Fibroblast of lung (primary cell): ENCODE data around the gene LDAH. TPM values are rescaled to one million over a fixed set of nuclear protein-coding genes. Genes with fewer than 3 reads are reported as not detected.

ENCODE experiments used
- DNase-seq, 2 donors: peaks; one replicate each; pipeline versions ENCODE4 v3.0.0 to v3.0.0-alpha.2; 2010; ENCODE audit warnings: low read depth in 2 of 2
- H2AFZ ChIP-seq: 2 replicates; pipeline ENCODE4 v1.5.1; 2012; ENCODE audit warnings: low read length, control low read depth, inconsistent platforms
- H3K27ac ChIP-seq: 2 replicates; pipeline ENCODE4 v1.5.1; 2011; ENCODE audit warnings: low read length, control low read depth; ENCODE audit not compliant: insufficient read depth
- H3K27me3 ChIP-seq: 2 replicates; pipeline ENCODE4 v1.5.1; 2011; ENCODE audit warnings: mild to moderate bottlenecking, low read length; ENCODE audit not compliant: control insufficient read depth, insufficient read depth
- H3K36me3 ChIP-seq: 2 replicates; pipeline ENCODE4 v1.5.1; 2011; ENCODE audit warnings: low read length; ENCODE audit not compliant: control insufficient read depth, insufficient read depth
- H3K4me1 ChIP-seq: 2 replicates; pipeline ENCODE4 v1.5.1; 2011; ENCODE audit warnings: low read length; ENCODE audit not compliant: control insufficient read depth, insufficient read depth; ENCODE audit errors: extremely low read depth
- H3K4me2 ChIP-seq: 2 replicates; pipeline ENCODE4 v1.5.1; 2011; ENCODE audit warnings: low read length, control low read depth; ENCODE audit not compliant: insufficient read depth; ENCODE audit errors: extremely low read depth
- H3K4me3 ChIP-seq, 4 experiments: fragments of 200-600 bp in 1 of 4; sonication (generic) in 1 of 4; replicated peaks in 1 of 4; 2 replicates each; pipeline ENCODE4 v1.5.1; 2011 to 2016; ENCODE audit warnings: low read length in 4 of 4, low read depth in 3 of 4, mild to moderate bottlenecking in 3 of 4, control low read depth in 2 of 4, inconsistent platforms in 1 of 4, mixed read lengths in 1 of 4; ENCODE audit not compliant: insufficient read depth in 1 of 4; ENCODE audit errors: control extremely low read depth in 1 of 4
- H3K79me2 ChIP-seq: 2 replicates; pipeline ENCODE4 v1.5.1; 2012; ENCODE audit warnings: mild to moderate bottlenecking, low read length, inconsistent platforms; ENCODE audit not compliant: control insufficient read depth, insufficient read depth
- H3K9ac ChIP-seq: 2 replicates; pipeline ENCODE4 v1.5.1; 2011; ENCODE audit warnings: mild to moderate bottlenecking, low read length, control low read depth; ENCODE audit not compliant: insufficient read depth
- H3K9me3 ChIP-seq: 2 replicates; pipeline ENCODE4 v1.5.1; 2012; ENCODE audit warnings: low read depth, low read length; ENCODE audit not compliant: control insufficient read depth, insufficient read depth
- H4K20me1 ChIP-seq: 2 replicates; pipeline ENCODE4 v1.5.1; 2011; ENCODE audit warnings: low read length; ENCODE audit not compliant: control insufficient read depth, insufficient read depth; ENCODE audit errors: extremely low read depth
- EZH2 ChIP-seq: IDR thresholded peaks from 2 replicates; pipeline ENCODE4 v1.5.1; 2012; ENCODE audit warnings: low read length, control low read depth, mild to moderate bottlenecking; ENCODE audit errors: missing control alignments
- polyA plus RNA-seq, 2 donors: library from polyadenylated mRNA; depleted of rRNA in 1 of 2; stranded (reverse) in 1 of 2; unstranded in 1 of 2; fragments of >200 nt; gene quantifications; 2 replicates each; pipeline ENCODE4 v1.2.1, GENCODE V29; 2011 to 2012; ENCODE audit warnings: missing spikeins in 1 of 2
- total RNA-seq: library from RNA; depleted of rRNA; stranded (reverse); fragments of >200 nt; gene quantifications from 2 replicates; pipeline ENCODE4 v1.2.1, GENCODE V29; 2014
- TF ChIP-seq, protein P1 (sequence below), 2 donors: IDR thresholded peaks in 1 of 2; conservative IDR thresholded peaks in 1 of 2; 1 replicate in 1 of 2; 2 replicates in 1 of 2; pipeline ENCODE4 v1.5.1; 2011 to 2012; ENCODE audit warnings: low read length in 2 of 2, control low read depth in 1 of 2, inconsistent platforms in 1 of 2, low read depth in 1 of 2, mild to moderate bottlenecking in 1 of 2

The LDAH gene
- total and polyA plus RNA-seq, 2 donors (not counting 1 experiment from before 2014, with no cell fraction given), result 20.5 to 22.8 TPM

- no peaks in the 10 kb centered on the region for H3K4me1 ChIP-seq
- no peak for DNase-seq
- no peaks in the 10 kb centered on the region for H4K20me1 ChIP-seq
- H3K9ac ChIP-seq, result no peak overlapping the region
- H3K27me3 ChIP-seq, result no peaks in the 10 kb centered on the region
- H3K79me2 ChIP-seq, result no peaks in the 10 kb centered on the region
- H3K9me3 ChIP-seq, result no peaks in the 10 kb centered on the region
- no peak overlapping the region for H2AFZ ChIP-seq
- TF ChIP-seq EZH2, result no peak
- TF ChIP-seq, protein P1, sequence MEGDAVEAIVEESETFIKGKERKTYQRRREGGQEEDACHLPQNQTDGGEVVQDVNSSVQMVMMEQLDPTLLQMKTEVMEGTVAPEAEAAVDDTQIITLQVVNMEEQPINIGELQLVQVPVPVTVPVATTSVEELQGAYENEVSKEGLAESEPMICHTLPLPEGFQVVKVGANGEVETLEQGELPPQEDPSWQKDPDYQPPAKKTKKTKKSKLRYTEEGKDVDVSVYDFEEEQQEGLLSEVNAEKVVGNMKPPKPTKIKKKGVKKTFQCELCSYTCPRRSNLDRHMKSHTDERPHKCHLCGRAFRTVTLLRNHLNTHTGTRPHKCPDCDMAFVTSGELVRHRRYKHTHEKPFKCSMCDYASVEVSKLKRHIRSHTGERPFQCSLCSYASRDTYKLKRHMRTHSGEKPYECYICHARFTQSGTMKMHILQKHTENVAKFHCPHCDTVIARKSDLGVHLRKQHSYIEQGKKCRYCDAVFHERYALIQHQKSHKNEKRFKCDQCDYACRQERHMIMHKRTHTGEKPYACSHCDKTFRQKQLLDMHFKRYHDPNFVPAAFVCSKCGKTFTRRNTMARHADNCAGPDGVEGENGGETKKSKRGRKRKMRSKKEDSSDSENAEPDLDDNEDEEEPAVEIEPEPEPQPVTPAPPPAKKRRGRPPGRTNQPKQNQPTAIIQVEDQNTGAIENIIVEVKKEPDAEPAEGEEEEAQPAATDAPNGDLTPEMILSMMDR (conservative IDR thresholded peaks at IDR 0.05 in 1 of 2, IDR thresholded peaks at IDR 0.05 in 1 of 2; ENCODE audit: low read depth in 1 of 2, low read length in 2 of 2), result no peak
- no peaks in the 10 kb centered on the region for H3K36me3 ChIP-seq
- H3K4me2 ChIP-seq, result no peak overlapping the region
- no peak overlapping the region for H3K4me3 ChIP-seq
- H3K27ac ChIP-seq, result no peak overlapping the region
These were observed 75.6 kb downstream of the LDAH start for GRCh38 chr2:20747317-20747716.

DNA sequence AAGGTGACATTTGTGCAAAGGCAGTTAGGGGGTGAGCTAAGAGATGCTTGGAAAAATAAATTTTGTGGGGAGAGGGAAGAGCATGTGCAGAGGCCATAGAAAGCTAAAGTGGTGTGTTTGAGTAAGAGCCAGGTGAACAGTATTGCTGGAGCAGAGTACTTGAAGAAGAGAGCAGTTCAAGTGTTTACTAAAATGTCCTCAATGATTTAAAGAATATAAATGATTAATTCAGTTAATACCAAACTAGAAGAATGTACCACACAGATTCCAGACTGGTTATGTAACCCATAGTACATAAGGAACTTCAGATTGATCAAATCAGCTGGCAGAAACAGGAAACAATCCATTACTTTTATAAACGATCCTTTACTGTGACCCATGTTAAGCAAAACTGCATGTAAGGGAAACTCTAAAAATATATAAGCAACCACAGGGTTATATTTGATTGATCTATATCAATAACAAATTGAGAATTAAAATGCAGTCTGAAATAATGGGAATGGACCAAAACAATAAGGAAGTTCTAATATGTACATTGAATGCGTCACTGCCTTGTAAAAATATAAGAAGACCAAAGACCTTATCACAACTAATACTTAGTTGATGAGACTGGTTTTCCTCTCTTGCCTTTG, 76.9 kb downstream of the LDAH start:
- peak in 1 of 2 donors; percentile 66 for DNase-seq

GRCh38 chr2:20744366-20745335, 78.2 kb downstream of the LDAH start:
- H3K4me1 ChIP-seq, result no peaks in the 10 kb centered on the region
- H3K4me3 ChIP-seq, result no peak overlapping the region
- TF ChIP-seq, protein P1 (conservative IDR thresholded peaks at IDR 0.05 in 1 of 2, IDR thresholded peaks at IDR 0.05 in 1 of 2; ENCODE audit: low read depth in 1 of 2, low read length in 2 of 2), result no peak
- TF ChIP-seq EZH2, result no peak
- no peaks in the 10 kb centered on the region for H3K79me2 ChIP-seq
- H3K9ac ChIP-seq, result no peak overlapping the region
- DNase-seq, result no peak
- no peak overlapping the region for H2AFZ ChIP-seq
- H4K20me1 ChIP-seq, result no peaks in the 10 kb centered on the region
- no peaks in the 10 kb centered on the region for H3K36me3 ChIP-seq
- H3K4me2 ChIP-seq, result no peak overlapping the region
- no peaks in the 10 kb centered on the region for H3K27me3 ChIP-seq
- H3K9me3 ChIP-seq, result no peaks in the 10 kb centered on the region
- H3K27ac ChIP-seq, result no peak overlapping the region

More for the DNA sequence above, 76.9 kb downstream of the LDAH start:
- H3K4me2 ChIP-seq, result no peak overlapping the region
- H3K4me3 ChIP-seq, result no peak overlapping the region
- H4K20me1 ChIP-seq, result no peaks in the 10 kb centered on the region
- no peaks in the 10 kb centered on the region for H3K4me1 ChIP-seq
- TF ChIP-seq, protein P1 (conservative IDR thresholded peaks at IDR 0.05 in 1 of 2, IDR thresholded peaks at IDR 0.05 in 1 of 2; ENCODE audit: low read depth in 1 of 2, low read length in 2 of 2), result no peak
- no peak for TF ChIP-seq EZH2
- H2AFZ ChIP-seq, result no peak overlapping the region
- no peaks in the 10 kb centered on the region for H3K36me3 ChIP-seq
- no peaks in the 10 kb centered on the region for H3K79me2 ChIP-seq
- no peaks in the 10 kb centered on the region for H3K27me3 ChIP-seq
- no peak overlapping the region for H3K9ac ChIP-seq
- H3K9me3 ChIP-seq, result no peaks in the 10 kb centered on the region
- no peak overlapping the region for H3K27ac ChIP-seq
